ENCODE measurements around the gene NUDT4. TPM values are rescaled to one million over a fixed set of nuclear protein-coding genes. Genes with fewer than 3 reads are reported as not detected.
A peak's percentile ranks its signal among the peaks of the same experiment; 100 is the strongest.

Gene NUDT4
- total and polyA plus RNA-seq, 9 of the 15 experiments (the other 6 are each of a cell fraction or from before 2014, with no cell fraction given): 38.1 to 164 (median 99.2) TPM

DNA sequence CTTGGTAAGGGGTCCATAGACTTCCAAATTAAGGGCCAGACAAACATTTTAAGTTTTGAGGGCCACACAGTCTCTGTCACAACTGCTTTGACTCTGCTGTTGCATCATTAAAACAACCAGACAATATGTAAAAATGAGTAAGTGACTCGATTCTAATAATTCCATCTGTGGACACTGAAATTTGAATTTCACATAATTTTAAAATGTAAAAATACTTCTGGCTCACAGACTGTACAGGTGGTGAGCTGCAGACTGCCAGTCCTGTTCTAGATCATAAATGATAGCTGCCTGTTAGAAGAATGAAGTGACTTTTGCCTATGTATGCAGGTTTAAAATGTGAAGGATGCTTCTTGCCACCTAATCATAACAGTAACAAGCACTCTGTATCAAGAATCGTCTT, 15.7 kb downstream of the NUDT4 start:
- DNase-seq (ENCODE audit: extremely low read depth in 1 of 4, low spot score in 3 of 4) (no peak), ATAC-seq (no peak), FAIRE-seq (no peak)
- H2AFZ ChIP-seq (ENCODE audit: low read depth, low read length): no peak overlapping the region
- peaks cover 30% of the 10 kb centered on the region for H4K20me1 ChIP-seq (replicated peaks; ENCODE audit: control insufficient read depth, insufficient read depth, low read length)
- H3K4me2 ChIP-seq (ENCODE audit: insufficient read depth, low read length): no peak overlapping the region
- no TSS peak for BruUV-seq (replicated peaks)
- WGBS (ENCODE audit: insufficient coverage, low coverage, missing lambda C conversion rate): 75% methylated on average over 2 of the region's 2 CpGs
- ChIA-PET POLR2A (interaction anchor here (1.5 kb wide), 1 partner anchor 149 kb away, joined by 3 read pairs; no protein-coding TSS in a partner anchor), CTCF (ENCODE audit: low intra/inter-chr PET ratio) (interaction anchor here (0.5 kb wide), 1 partner anchor 608 kb away, joined by 3 read pairs; no protein-coding TSS in a partner anchor)
- H3K9ac ChIP-seq (ENCODE audit: insufficient read depth in 1 of 2, low read depth in 2 of 2, low read length in 2 of 2): no peak overlapping the region
- peaks cover 82% of the 10 kb centered on the region for H3K79me2 ChIP-seq (ENCODE audit: control insufficient read depth, insufficient read depth, low read length)
- H3K4me3 ChIP-seq: no peak overlapping the region
- no peaks in the 10 kb centered on the region; a peak in 2 of 5 replicates for H3K4me1 ChIP-seq (replicated peaks in 1 of 2; ENCODE audit: control insufficient read depth in 2 of 2, insufficient read depth in 2 of 2, low read length in 2 of 2)
- no peaks in the 10 kb centered on the region for H3K9me1 ChIP-seq (ENCODE audit: control insufficient read depth, insufficient read depth, low read length)
- intact Hi-C loops (cut with micrococcal nuclease): no loop called here
- TF ChIP-seq ESRRA (IDR thresholded peaks at IDR 0.05; ENCODE audit: borderline replicate concordance, low read depth) (no peak), HNRNPK (IDR thresholded peaks at IDR 0.05; ENCODE audit: low read depth, low read length, poor library complexity, severe bottlenecking) (no peak), ZNF12 (CRISPR knock-in tag; IDR thresholded peaks at IDR 0.05) (no peak), CEBPG (CRISPR knock-in tag; IDR thresholded peaks at IDR 0.05) (no peak), CEBPG (tag; conservative IDR thresholded peaks at IDR 0.05 in 1 of 2, IDR thresholded peaks at IDR 0.05 in 1 of 2) (0 out of 4 replicates have a peak, but pooled peaks of 1 of the 2 experiments have one; percentile 12), SMARCA5 (IDR thresholded peaks at IDR 0.05) (no peak), ERF (CRISPR knock-in tag; IDR thresholded peaks at IDR 0.05) (no peak)
- TF ChIP-seq, protein P1, sequence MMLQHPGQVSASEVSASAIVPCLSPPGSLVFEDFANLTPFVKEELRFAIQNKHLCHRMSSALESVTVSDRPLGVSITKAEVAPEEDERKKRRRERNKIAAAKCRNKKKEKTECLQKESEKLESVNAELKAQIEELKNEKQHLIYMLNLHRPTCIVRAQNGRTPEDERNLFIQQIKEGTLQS (IDR thresholded peaks at IDR 0.05): peak; percentile 13; the same call in 1 of the 2 replicates
- TF ChIP-seq, protein P1 (CRISPR knock-in tag; conservative IDR thresholded peaks at IDR 0.05): no peak
- peaks cover 78% of the 10 kb centered on the region for H3K36me3 ChIP-seq (ENCODE audit: control insufficient read depth, insufficient read depth, low read length)
- no peak overlapping the region for H3K27ac ChIP-seq (ENCODE audit: extremely low read depth, low read depth, low read length)
- H3K9me3 ChIP-seq (replicated peaks; ENCODE audit: control insufficient read depth, insufficient read depth, low read depth, low read length): no peaks in the 10 kb centered on the region
- no peaks in the 10 kb centered on the region for H3K27me3 ChIP-seq (ENCODE audit: control insufficient read depth in 2 of 2, insufficient read depth in 2 of 2, low read length in 2 of 2)
- in situ Hi-C loops (cut with MboI): no loop called here
